ENCODE data around the gene TEAD1.

Gene TEAD1

DNA sequence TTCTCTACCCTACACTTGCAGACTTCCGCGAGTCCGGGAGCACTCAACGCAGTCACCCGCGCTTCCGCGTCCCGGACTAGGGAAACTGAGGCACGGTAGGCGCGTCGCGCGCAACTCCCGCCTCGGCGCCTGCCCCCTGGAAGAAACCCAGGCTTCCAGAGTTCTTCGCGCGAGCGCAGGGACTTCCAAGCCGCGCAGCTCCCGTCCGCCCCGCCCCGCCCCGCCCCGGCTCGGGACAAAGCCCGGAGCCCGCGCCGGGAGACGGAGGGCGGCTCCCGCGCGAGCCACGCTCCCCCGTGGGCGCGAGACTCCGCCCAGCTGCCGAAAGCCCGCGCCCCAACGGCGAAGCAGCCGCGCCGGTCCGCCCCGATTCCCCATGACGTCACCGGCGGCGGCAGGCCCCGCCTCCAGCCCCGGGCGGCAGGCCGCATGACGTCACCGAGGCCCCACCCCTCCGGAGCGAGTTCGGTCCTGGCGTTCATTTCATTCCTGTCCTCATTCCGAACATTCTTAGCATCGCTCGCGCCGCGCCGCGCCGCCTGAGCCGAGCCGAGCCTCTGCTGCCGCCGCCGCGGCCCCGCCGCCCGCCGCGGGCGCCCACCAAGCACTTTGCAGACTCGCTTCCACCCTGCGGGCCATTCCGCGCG is at the start of gene TEAD1:
Gene TEAD1 (plus strand): TSS at position 498 of the 647 bp plus-strand sequence.
- Histone ChIP-seq H3K9me2 (replicated peaks; ENCODE audit: control insufficient read depth, low read length) (no peaks in the 10 kb centered on the region), H3F3A (ENCODE audit: control insufficient read depth, insufficient read depth) (no peaks in the 10 kb centered on the region), H3K4me3 (ENCODE audit: low read length) (no peak within 1 kb of the TSS), H3K36me3 (ENCODE audit: control insufficient read depth, low read length) (no peaks in the 10 kb centered on the region), H3K4me2 (ENCODE audit: low read length) (no peak within 1 kb of the TSS), H3K4me1 (ENCODE audit: control insufficient read depth, low read length) (no peaks in the 10 kb centered on the region), H3K79me2 (ENCODE audit: control insufficient read depth, low read length) (no peaks in the 10 kb centered on the region), H3K27ac (ENCODE audit: low read depth, low read length) (no peak within 1 kb of the TSS), H3K27me3 (ENCODE audit: control insufficient read depth, low read length) (peaks cover 3% of the 10 kb centered on the region; the same call in 1 of the 2 replicates), H4K20me1 (ENCODE audit: control insufficient read depth, insufficient read depth, low read depth, low read length) (no peaks in the 10 kb centered on the region), H3K9me3 (ENCODE audit: control insufficient read depth, insufficient read depth, low read length) (no peaks in the 10 kb centered on the region)
- no peak for TF ChIP-seq EZH2phosphoT487 (IDR thresholded peaks at IDR 0.05; ENCODE audit: borderline replicate concordance, low read length)
- TF ChIP-seq, protein P1, sequence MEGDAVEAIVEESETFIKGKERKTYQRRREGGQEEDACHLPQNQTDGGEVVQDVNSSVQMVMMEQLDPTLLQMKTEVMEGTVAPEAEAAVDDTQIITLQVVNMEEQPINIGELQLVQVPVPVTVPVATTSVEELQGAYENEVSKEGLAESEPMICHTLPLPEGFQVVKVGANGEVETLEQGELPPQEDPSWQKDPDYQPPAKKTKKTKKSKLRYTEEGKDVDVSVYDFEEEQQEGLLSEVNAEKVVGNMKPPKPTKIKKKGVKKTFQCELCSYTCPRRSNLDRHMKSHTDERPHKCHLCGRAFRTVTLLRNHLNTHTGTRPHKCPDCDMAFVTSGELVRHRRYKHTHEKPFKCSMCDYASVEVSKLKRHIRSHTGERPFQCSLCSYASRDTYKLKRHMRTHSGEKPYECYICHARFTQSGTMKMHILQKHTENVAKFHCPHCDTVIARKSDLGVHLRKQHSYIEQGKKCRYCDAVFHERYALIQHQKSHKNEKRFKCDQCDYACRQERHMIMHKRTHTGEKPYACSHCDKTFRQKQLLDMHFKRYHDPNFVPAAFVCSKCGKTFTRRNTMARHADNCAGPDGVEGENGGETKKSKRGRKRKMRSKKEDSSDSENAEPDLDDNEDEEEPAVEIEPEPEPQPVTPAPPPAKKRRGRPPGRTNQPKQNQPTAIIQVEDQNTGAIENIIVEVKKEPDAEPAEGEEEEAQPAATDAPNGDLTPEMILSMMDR (IDR thresholded peaks at IDR 0.05; ENCODE audit: low read depth, low read length, poor library complexity, severe bottlenecking) = no peak

DNA sequence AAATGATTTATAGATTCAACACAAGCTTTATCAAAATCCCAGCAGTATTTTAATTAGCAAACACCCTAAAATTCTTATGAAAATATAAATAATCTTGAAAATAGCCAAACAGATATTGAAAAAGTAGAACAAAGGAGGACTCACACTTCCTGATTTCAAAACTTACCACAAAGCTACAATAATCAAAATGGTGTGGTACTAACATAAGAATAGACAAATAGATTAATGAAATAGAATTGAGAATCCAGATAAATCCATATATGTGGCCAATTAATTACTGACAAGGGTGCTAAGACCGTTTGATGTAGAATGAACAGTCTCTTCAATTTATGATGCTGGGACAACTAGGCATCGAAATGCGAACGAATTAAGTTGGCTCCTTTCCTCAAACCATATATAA is 49.6 kb upstream of the TEAD1 start:
- H4K20me1 ChIP-seq (ENCODE audit: control insufficient read depth, insufficient read depth, low read depth, low read length) = no peaks in the 10 kb centered on the region
- no peak for TF ChIP-seq EZH2phosphoT487 (IDR thresholded peaks at IDR 0.05; ENCODE audit: borderline replicate concordance, low read length)
- TF ChIP-seq, protein P1 (IDR thresholded peaks at IDR 0.05; ENCODE audit: low read depth, low read length, poor library complexity, severe bottlenecking) = no peak
- no peaks in the 10 kb centered on the region for H3K9me2 ChIP-seq (replicated peaks; ENCODE audit: control insufficient read depth, low read length)
- H3K9me3 ChIP-seq (ENCODE audit: control insufficient read depth, insufficient read depth, low read length) = no peaks in the 10 kb centered on the region
- H3F3A ChIP-seq (ENCODE audit: control insufficient read depth, insufficient read depth) = no peaks in the 10 kb centered on the region
- no peaks in the 10 kb centered on the region for H3K4me1 ChIP-seq (ENCODE audit: control insufficient read depth, low read length)
- no peak overlapping the region for H3K4me2 ChIP-seq (ENCODE audit: low read length)
- H3K27me3 ChIP-seq (ENCODE audit: control insufficient read depth, low read length) = no peaks in the 10 kb centered on the region
- no peaks in the 10 kb centered on the region for H3K79me2 ChIP-seq (ENCODE audit: control insufficient read depth, low read length)
- H3K27ac ChIP-seq (ENCODE audit: low read depth, low read length) = no peak overlapping the region
- H3K36me3 ChIP-seq (ENCODE audit: control insufficient read depth, low read length) = no peaks in the 10 kb centered on the region
- H3K4me3 ChIP-seq (ENCODE audit: low read length) = no peak overlapping the region

DNA sequence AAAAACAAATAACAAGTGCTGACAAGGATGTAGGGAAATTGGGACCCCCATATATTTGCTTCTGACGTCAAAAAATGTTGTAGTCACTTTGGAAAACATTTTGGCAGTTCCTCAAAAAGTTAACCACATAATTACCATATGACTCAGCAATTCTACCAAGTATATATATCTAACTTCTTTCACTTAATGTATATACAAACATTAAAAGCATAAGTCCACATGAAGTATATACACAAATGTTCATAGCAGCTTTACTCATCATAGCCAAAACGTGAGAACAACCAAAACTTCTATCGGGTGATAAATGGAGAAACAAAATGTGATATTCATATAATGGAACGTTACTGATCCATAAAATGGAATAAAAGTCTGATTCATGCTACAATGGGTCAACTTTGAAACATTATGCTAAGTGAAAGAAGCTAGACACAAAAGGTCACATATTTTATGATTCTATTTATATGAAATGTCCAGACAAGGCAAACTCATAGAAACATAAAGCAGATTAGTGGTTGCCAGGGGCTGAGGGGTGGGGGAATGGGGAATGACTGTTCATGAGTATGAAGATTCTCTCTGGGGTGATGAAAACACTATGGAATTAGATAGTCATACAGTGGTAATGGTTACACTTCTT is 48.7 kb upstream of the TEAD1 start:
- Histone ChIP-seq H3K27me3 (ENCODE audit: control insufficient read depth, low read length) (no peaks in the 10 kb centered on the region), H3F3A (ENCODE audit: control insufficient read depth, insufficient read depth) (no peaks in the 10 kb centered on the region), H3K4me1 (ENCODE audit: control insufficient read depth, low read length) (no peaks in the 10 kb centered on the region), H4K20me1 (ENCODE audit: control insufficient read depth, insufficient read depth, low read depth, low read length) (no peaks in the 10 kb centered on the region), H3K79me2 (ENCODE audit: control insufficient read depth, low read length) (no peaks in the 10 kb centered on the region), H3K4me3 (ENCODE audit: low read length) (no peak overlapping the region), H3K36me3 (ENCODE audit: control insufficient read depth, low read length) (no peaks in the 10 kb centered on the region), H3K27ac (ENCODE audit: low read depth, low read length) (no peak overlapping the region), H3K9me3 (ENCODE audit: control insufficient read depth, insufficient read depth, low read length) (no peaks in the 10 kb centered on the region), H3K4me2 (ENCODE audit: low read length) (no peak overlapping the region), H3K9me2 (replicated peaks; ENCODE audit: control insufficient read depth, low read length) (no peaks in the 10 kb centered on the region)
- no peak for TF ChIP-seq EZH2phosphoT487 (IDR thresholded peaks at IDR 0.05; ENCODE audit: borderline replicate concordance, low read length)
- TF ChIP-seq, protein P1 (IDR thresholded peaks at IDR 0.05; ENCODE audit: low read depth, low read length, poor library complexity, severe bottlenecking) = no peak
